Panc1 (cell line): ENCODE data around the gene CARM1. TPM values are rescaled to one million over a fixed set of nuclear protein-coding genes. Genes with fewer than 3 reads are reported as not detected.

Experiments used
- ATAC-seq: fragments of 200-7000 bp; cut with Tn5 transposase; 2 replicates; pipeline ENCODE4 v1.9.1; 2020; ENCODE audit warnings: mild to moderate bottlenecking, moderate library complexity
- BruUV-seq: library from RNA; stranded (reverse); fragments of 400-500 nt; replicated peaks from 2 replicates; lab custom pipeline; 2021; lab: Mats Ljungman, UMichigan
- CTCF ChIA-PET: fragments of 300-600 bp; sonication (Branson Sonifier 250); formaldehyde crosslinking; loops from one replicate; lab custom pipeline; 2022; ENCODE audit warnings: antibody characterized with exemption; lab: Charles Lee
- POLR2A ChIA-PET: fragments of 300-600 bp; sonication (Branson Sonifier 250); formaldehyde crosslinking; loops from one replicate; lab custom pipeline; 2022; ENCODE audit warnings: antibody characterized with exemption; lab: Charles Lee
- DNase-seq: peaks from one replicate; pipeline ENCODE4 v3.0.0-alpha.2; 2010; ENCODE audit warnings: low read depth, low spot score
- H3K27ac ChIP-seq: 2 replicates; pipeline ENCODE4 v1.5.1; 2011; ENCODE audit warnings: mild to moderate bottlenecking, low read length, inconsistent platforms
- H3K27me3 ChIP-seq: fragments of 200-500 bp; sonication (Bioruptor generic); 2 replicates; pipeline ENCODE4 v1.6.0; 2014; ENCODE audit warnings: low read length, inconsistent platforms; ENCODE audit not compliant: control insufficient read depth, insufficient read depth
- H3K36me3 ChIP-seq: fragments of 200-500 bp; sonication (Bioruptor generic); 2 replicates; pipeline ENCODE4 v1.5.1; 2014; ENCODE audit warnings: inconsistent platforms, mild to moderate bottlenecking, low read length, moderate library complexity; ENCODE audit not compliant: control insufficient read depth, insufficient read depth
- H3K4me1 ChIP-seq: 2 replicates; pipeline ENCODE4 v1.5.1; 2011; ENCODE audit warnings: inconsistent platforms, mild to moderate bottlenecking, low read length, moderate library complexity; ENCODE audit not compliant: control insufficient read depth, insufficient read depth
- H3K4me3 ChIP-seq, 2 experiments: 2 replicates each; pipeline ENCODE4 v1.5.1; 2011 to 2012; ENCODE audit warnings: low read depth in 2 of 2, low read length in 2 of 2, mild to moderate bottlenecking in 2 of 2, inconsistent platforms in 1 of 2, moderate library complexity in 1 of 2
- H3K9me3 ChIP-seq: fragments of 200-500 bp; sonication (Bioruptor generic); 2 replicates; pipeline ENCODE4 v1.5.1; 2014; ENCODE audit warnings: low read depth, mild to moderate bottlenecking, inconsistent platforms, low read length, moderate library complexity; ENCODE audit not compliant: control insufficient read depth, insufficient read depth
- CTCF ChIP-seq: fragments of 450-650 bp; IDR thresholded peaks from 2 replicates; pipeline ENCODE4 v1.5.1; 2017; ENCODE audit warnings: mild to moderate bottlenecking
- POLR2AphosphoS5 ChIP-seq: IDR thresholded peaks from 2 replicates; pipeline ENCODE4 v1.6.1; 2012; ENCODE audit warnings: mild to moderate bottlenecking, low read depth, low read length, moderate library complexity
- REST ChIP-seq, 2 experiments: IDR thresholded peaks; 2 replicates each; pipeline ENCODE4 v1.6.1; 2011 to 2012; ENCODE audit warnings: low read depth in 2 of 2, control low read depth in 1 of 2, low read length in 1 of 2, mild to moderate bottlenecking in 1 of 2, moderate library complexity in 1 of 2; ENCODE audit not compliant: insufficient read depth in 1 of 2
- SIN3A ChIP-seq: IDR thresholded peaks from 2 replicates; pipeline ENCODE4 v1.6.1; 2012; ENCODE audit warnings: low read depth, mild to moderate bottlenecking, low read length, moderate library complexity, borderline replicate concordance; ENCODE audit not compliant: insufficient read depth
- TCF7L2 ChIP-seq: IDR thresholded peaks from 2 replicates; pipeline ENCODE4 v1.6.1; 2011; ENCODE audit warnings: mild to moderate bottlenecking, low read depth, low read length, inconsistent platforms
- in situ Hi-C: cut with HindIII; loops from 2 replicates; pipeline ENCODE4 v1.10.0; 2016; ENCODE audit warnings: low sequenced_read_pairs, low pct_unique_long_range_greater_than_20kb
- intact Hi-C: fragments of 100-400 bp; cut with micrococcal nuclease; formaldehyde crosslinking; loops from one replicate; pipeline ENCODE4 v1.10.0; 2022; ENCODE audit not compliant: unreplicated experiment
- total RNA-seq: library from RNA; stranded (reverse); gene quantifications from one replicate; pipeline ENCODE4 v1.2.1, GENCODE V29; 2021; ENCODE audit not compliant: unreplicated experiment

CARM1 gene
- total RNA-seq, 1 experiment from 2014 or later: 44.9 TPM

GRCh38 chr19:10884274-10884673 is 12.9 kb downstream of the CARM1 start:
- CTCF ChIA-PET: no interaction called here
- Histone ChIP-seq H3K4me1 (0 out of 2 replicates have a peak, but pooled peaks cover 6% of the 10 kb centered on the region), H3K27ac (no peak overlapping the region), H3K4me3 (no peak overlapping the region), H3K27me3 (no peaks in the 10 kb centered on the region), H3K36me3 (no peaks in the 10 kb centered on the region), H3K9me3 (no peaks in the 10 kb centered on the region)
- in situ Hi-C loops: no loop called here
- BruUV-seq: no TSS peak
- ATAC-seq (no peak), DNase-seq (no peak)
- POLR2A ChIA-PET: no interaction called here
- no peak for TF ChIP-seq POLR2AphosphoS5
- TF ChIP-seq TCF7L2: no peak
- TF ChIP-seq REST (IDR thresholded peaks at IDR 0.05; ENCODE audit: insufficient read depth in 1 of 2, low read depth in 2 of 2, low read length in 1 of 2): no peak
- TF ChIP-seq CTCF: no peak
- TF ChIP-seq SIN3A: no peak
- intact Hi-C loops: no loop called here

GRCh38 chr19:10885201-10886169 is 14.1 kb downstream of the CARM1 start:
- DNase-seq: no peak
- ATAC-seq: no peak
- intact Hi-C loops (no loop called here), in situ Hi-C loops (no loop called here)
- POLR2A ChIA-PET: no interaction called here
- Histone ChIP-seq H3K4me3 (no peak overlapping the region), H3K9me3 (no peaks in the 10 kb centered on the region), H3K36me3 (no peaks in the 10 kb centered on the region), H3K27ac (no peak overlapping the region), H3K27me3 (no peaks in the 10 kb centered on the region), H3K4me1 (0 out of 2 replicates have a peak, but pooled peaks cover 6% of the 10 kb centered on the region)
- no TSS peak for BruUV-seq
- TF ChIP-seq CTCF (no peak), SIN3A (no peak), REST (IDR thresholded peaks at IDR 0.05; ENCODE audit: insufficient read depth in 1 of 2, low read depth in 2 of 2, low read length in 1 of 2) (no peak), POLR2AphosphoS5 (no peak), TCF7L2 (no peak)
- CTCF ChIA-PET: no interaction called here
